ENCODE data around the gene RNF214.
"Not testable (repeated sequence)": the region's sequence is repeated elsewhere in the genome, so short reads cannot be mapped to it uniquely, and the experiment has no call there.

Gene RNF214

DNA sequence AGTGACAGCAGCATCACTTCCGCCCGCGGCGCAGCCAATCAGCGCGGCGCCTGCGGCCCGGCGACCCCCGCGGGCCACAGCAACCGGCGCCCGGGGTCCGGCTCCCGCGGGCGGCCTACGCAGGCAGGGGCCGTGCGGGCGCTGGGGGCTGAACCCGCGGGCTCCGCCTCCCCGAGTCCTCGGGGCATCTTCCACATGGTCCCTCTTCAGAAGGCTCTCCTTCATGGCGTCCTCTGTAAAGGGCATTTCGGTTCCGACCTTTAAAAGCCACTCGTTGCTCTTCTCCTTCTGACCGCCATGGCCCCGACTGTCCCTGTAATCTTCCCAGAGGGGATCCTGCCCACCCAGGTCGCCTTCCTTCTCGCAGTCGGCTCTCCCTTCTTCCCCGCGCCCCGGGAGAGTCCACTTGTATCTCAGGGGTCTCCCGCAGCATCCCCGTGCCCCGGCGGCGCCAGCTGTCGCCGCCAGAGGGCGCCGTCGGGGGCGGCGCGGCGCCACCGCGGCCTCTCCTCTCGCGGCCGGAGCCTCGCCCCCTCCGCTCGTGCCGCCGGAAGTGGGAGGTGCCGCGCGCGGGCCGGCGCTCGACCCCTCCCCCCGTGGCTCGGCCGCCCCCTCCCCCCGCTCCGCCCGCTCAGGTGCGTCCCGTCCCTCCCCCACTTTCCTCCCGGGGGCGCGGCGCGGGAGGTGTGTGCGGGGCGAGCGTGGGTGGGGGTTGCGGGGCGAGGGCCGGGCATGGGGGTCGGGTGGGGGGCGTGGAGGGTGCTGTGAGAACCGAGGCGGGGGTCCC is at the start of gene RNF214:
RNF214 (plus strand) TSS at position 580 of the 787 bp plus-strand sequence. CDS start 1,602 bp downstream, outside the sequence.
- peak; percentile 74 for DNase-seq

DNA sequence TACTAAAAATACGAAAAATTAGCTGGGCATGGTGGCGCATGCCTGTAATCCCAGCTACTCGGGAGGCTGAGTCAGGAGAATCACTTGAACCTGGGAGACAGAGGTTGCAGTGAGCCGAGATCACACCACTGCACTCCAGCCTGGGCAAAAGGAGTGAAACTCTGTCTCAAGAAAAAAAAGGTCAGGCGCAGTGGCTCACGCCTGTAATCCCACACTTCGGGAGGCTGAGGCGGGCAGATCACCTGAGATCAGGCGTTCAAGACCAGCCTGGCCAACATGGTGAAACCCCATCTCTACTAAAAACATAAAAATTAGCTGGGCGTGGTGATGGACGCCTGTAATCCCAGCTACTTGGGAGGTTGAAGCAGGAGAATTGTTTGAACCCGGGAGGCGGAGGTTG is 49.3 kb upstream of the RNF214 start:
- DNase-seq = not testable (repeated sequence)

DNA sequence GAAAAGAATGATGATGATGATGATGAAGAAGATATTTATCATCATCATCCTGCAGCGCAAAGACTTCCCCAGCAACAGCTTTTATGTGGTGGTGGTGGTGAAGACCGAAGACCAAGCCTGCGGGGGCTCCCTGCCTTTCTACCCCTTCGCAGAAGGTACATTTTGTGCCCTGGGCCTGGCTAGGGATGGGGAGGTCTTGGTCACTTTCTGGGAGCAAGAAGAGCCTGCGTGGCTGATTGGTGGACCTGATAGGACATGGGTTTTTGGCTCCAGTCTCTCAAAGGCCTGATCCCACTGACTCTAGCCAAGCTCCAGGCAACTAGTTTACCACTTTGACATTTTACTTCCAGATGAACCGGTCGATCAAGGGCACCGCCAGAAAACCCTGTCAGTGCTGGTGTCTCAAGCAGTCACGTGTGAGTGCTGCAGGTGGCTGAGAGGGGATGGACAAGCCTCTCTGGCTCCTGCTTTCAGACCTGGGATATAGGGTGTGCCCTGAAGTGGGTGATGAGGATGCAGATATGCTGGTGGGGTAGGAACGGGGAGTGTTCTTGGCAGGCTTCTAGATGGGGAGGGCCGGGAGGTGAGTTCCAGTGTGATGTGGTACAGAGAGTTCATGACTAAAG is 48.6 kb upstream of the RNF214 start:
- no peak for DNase-seq

DNA sequence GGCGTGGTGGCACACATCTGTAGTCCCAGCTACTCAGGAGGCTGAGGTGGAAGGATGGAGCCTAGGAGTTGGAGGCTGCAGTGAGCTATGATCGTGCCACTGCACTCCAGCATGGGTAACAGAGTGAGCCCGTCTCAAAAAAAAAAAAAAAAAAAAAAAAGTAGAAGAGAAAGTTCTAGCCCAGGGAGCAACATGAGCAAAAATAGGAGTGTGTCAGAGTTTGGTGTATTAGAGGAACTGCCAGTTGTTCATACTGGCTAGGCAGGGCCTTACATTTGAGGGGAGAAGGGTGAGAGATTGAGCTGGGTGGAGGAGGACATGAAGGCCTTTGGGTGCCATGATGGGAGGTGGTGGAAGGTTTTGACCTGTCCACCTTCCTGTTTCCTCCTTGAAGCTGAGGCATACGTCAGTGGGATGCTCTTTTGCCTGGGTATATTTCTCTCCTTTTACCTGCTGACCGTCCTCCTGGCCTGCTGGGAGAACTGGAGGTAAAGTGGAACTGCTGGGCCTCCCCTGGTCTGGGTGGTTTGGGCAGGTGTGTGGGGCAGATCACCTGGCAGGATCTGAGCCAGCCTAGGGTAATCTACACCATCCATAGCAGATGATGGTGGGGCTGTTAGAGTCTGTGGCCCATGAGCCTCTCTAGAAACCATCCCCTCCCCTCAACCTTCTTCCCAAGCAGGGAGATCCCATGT is 46.6 kb upstream of the RNF214 start:
- DNase-seq = no peak

DNA sequence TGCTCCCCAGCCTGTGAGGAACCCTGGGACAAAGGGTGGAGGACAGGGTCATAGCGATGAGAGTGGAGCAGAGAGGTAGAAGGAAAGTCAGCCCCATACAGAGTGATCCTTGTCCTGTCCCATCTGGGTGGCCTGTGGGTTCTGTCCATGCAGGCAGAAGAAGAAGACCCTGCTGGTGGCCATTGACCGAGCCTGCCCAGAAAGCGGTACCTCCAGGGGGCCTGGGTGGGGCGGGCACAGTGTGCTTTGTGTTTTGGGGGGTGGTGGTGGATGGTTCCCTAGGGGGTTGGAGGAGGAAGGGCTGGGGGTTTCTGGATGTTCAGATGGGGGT is 46.1 kb upstream of the RNF214 start:
- DNase-seq = no peak

DNA sequence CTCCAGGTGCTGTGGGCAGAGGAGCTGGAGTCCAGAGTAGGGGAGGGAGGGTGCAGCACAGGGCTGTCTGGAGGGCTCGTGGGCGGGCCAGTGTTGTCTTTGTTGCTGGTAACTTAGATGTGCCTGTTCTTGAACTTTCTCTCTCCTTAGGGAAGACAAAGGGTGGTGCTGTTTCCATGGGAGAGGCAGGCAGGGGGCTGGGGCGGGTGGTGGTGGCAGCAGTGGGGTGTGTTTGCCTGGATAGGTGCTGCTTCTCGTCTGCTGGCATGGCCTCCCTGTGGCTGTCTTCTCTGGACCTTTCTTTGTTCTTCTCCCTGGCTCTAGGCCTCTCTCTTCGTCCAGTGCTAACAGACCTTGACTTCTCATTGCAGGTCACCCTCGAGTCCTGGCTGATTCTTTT is 45.5 kb upstream of the RNF214 start:
- DNase-seq = no peak

DNA sequence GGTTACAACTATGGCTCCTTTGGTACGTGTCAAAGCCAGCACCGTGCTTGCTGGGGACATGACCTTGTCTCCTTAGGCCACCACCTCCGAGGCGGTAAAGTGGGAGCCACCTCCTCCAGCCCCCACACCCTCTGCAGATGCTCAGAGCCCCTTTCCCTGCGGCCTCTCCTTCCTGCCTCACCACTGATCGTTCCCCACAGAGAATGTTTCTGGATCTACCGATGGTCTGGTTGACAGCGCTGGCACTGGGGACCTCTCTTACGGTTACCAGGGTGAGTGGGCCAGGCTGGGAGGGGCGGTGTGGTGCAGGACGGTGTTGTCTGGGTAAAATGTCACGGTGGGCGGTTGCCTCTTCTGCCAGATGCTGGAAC is 45.1 kb upstream of the RNF214 start:
- no peak for DNase-seq

DNA sequence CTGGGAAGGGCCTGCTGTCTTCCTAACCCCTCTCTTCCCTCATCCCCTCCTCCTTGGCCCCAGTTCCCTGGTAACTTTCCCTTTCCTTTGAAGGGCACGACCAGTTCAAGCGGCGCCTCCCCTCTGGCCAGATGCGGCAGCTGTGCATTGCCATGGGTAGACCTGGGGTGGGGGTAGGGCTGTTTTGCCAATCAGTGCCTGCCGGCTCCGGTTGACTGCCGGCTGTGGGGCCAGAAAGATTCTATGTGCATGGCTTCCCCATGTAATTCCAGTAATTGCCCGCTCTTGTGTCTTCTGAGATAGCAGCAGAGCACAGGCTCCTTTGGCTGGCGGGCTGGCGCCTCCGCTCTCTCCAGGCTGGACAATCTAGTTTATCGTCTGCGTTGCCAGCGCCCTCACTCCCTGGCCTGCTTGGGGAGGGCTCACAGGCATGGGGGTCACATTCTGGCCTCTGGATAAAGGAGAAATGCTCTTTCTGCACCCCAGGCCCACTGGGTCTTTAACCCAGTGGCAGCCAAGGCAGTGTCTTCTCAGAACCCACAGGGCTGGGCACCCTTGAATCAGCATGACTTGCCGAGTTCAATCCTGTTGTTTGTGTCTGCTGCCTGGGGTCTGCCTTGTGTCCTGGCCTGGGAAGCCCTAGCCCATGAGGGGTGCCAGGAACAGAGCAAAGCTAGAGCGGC is 44.5 kb upstream of the RNF214 start:
- DNase-seq = no peak

DNA sequence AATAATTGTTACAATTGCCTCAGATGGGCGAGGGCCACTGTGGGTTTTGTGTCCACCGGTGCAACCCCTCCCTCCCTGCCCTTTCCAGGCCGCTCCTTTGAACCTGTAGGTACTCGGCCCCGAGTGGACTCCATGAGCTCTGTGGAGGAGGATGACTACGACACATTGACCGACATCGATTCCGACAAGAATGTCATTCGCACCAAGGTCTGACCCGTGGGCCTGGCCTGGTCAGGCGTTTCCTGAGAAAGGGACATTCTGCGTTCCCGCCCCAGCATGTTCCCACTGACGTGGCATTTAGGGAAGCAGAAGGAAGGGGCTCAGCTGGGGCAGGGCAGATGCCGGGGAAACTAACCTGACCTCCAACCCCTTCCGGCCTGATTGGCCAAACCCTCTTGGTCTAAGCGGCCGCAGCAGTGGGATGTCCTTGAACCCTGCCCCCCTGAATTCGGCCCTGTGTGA is 43.8 kb upstream of the RNF214 start:
- DNase-seq = no peak

DNA sequence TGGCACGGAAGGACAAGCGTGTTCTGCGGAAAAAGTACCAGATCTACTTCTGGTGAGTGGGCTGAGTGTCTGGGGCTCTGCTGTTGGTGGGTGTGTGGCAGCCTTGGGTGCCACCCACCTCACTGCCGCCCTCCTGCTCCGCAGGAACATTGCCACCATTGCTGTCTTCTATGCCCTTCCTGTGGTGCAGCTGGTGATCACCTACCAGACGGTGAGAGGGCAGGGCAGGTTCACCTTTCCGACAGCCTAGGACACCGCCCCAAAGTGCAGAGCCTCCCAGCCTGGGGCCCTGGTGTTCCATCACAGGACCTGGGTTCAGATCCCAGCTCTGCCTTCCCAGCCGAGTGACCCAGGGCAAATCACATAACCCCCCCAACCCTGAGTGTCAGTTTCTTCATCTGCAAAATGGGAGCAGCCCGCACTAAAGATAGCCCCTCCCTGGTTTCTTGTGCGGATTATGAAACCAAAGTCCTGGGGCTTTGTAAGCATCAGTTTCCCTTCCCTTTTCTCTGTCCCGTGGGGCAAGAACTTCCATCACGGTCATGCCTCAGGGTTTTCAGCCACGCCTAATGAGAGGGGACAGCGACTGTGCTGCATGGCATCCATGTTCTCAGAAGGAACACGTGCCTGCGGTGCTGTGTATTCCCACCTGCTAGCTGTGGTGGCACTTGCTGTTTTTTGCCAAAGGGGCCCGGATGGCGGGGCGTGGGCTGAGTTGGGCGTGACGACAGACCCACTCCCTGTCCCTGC is 43.1 kb upstream of the RNF214 start:
- DNase-seq = no peak

DNA sequence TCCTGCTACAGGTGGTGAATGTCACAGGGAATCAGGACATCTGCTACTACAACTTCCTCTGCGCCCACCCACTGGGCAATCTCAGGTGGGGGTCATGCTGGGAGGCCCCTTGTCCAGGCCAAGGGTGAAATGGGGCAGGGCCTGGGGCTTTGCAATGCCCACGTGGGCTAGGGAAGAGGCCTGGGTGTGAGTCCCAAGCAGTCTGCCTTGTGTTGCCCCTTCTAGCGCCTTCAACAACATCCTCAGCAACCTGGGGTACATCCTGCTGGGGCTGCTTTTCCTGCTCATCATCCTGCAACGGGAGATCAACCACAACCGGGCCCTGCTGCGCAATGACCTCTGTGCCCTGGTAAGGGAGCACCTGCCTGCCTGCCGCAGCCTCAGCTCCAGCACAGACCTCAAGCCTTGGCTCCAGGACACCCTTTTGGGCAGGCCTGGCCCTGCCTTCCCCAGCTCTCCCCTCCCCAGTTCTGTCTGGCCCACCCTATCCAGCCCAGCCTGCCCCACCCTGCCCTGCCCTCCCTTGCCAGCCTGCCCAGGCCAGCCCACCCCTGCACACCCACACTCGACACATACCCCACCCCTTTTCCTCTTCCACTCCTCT is 42.4 kb upstream of the RNF214 start:
- DNase-seq = no peak

DNA sequence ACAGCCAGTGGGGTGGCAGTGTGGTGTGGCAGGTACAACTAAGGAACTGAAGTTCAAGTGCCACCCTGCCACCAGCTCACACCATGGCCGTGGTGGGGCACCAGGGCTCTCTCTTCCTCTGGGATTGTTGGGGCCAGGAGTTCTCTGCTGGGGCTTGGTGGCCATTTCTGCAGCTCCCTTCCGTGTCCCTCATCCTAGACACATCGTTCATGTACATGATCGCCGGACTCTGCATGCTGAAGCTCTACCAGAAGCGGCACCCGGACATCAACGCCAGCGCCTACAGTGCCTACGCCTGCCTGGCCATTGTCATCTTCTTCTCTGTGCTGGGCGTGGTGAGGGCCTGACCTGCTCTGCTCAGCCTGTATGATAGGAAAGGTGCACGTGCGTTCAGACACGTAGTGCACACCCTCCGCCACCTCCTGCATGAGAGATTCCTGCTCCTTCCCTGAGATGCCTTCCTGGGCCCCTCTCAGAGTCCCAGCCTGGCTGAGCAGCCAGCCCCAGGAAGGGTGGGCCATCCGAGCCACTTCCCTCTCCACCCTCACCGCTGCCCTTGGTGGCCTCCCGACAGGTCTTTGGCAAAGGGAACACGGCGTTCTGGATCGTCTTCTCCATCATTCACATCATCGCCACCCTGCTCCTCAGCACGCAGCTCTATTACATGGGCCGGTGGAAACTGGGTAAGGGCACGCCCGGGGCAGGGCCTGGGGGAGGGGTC is 40.6 kb upstream of the RNF214 start:
- DNase-seq = no peak

DNA sequence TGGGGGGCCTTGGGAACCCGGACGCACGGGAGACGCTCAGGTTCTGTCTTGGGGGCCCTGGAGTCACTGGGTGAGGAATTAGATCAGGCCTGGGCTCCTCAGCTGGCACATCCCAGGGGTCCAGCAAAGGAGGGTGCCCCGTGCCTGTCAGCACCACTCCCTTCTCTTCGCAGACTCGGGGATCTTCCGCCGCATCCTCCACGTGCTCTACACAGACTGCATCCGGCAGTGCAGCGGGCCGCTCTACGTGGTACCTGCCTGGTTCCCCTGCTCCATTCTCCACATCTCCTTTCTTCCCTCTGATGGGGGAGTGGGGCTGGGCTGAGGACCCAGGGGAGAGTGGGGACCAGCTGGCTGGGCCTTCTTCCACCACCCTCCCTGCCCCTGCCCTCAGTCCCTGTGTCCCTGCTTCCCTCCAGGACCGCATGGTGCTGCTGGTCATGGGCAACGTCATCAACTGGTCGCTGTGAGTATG is 40.0 kb upstream of the RNF214 start:
- no peak for DNase-seq

DNA sequence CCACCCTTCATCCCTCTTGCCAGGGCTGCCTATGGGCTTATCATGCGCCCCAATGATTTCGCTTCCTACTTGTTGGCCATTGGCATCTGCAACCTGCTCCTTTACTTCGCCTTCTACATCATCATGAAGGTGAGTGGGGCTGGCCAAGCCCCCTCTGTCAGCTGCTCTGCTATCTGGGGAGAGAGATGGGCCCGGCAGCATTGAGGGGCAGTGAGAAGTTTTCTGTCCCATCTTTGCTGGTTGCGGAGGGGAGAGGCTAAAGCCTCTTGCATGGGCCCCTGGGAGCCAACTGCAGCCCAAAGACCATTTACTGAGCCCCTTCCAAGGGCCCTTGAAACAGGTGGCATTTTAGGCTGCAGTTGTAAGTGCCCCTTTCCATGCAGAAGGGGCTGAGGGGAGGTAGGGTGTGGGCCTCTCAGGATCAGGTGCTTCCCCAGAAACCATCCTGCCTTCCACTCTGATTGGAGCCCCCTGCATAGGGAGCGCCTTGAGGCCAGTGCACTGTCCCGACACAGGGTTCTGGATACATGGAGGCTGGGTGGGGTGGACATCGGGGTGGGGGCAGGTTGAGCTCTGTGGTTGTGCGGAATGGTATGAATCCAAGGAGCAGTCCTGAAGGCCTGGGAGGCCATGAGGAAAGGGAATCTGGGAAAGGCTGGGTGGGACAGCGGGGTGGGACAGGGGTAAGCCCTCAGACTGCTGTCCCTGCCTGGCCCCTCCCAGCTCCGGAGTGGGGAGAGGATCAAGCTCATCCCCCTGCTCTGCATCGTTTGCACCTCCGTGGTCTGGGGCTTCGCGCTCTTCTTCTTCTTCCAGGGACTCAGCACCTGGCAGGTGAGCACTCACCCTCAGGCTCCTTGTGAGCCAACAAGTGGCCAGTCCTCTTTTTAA is 39.1 kb upstream of the RNF214 start:
- DNase-seq = no peak

DNA sequence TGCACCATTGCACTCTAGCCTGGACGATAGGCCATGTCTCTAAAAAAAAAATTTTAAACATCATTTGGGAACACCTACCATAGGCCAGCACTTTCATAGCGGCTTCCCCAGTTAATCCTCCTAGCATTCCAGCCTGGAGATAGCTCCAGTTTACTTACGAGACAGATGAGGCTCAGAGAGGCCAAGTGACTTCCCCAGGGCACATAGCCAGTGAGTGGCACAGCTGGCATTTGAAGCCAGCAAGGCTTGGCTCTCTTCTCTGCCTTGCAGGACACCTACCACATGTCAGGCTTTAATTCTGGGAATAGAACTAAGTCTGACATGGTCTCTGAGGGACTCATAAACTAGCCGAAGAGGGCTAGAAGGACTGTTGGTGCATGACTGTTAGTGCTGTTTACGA is 38.2 kb upstream of the RNF214 start:
- no peak for DNase-seq

DNA sequence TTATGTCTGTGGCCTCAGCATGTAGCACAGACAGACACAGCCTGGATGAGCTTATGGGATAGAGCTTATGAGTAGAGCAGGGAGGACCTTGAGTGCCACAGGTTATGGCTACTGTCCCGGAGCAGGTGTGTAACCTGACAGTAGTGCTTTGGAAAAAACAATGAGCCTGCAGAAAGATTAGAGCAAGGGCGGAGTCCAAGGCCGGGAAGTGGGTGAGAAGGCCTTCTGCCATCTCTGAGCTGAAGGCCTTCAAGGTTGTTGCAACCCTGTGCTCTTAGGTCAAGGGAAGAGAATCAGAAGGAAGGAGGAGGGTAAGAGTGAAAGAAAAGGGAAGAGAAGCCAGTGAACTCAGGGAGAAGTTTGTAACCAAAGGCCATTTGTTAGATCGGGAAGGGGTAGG is 37.2 kb upstream of the RNF214 start:
- DNase-seq = no peak

DNA sequence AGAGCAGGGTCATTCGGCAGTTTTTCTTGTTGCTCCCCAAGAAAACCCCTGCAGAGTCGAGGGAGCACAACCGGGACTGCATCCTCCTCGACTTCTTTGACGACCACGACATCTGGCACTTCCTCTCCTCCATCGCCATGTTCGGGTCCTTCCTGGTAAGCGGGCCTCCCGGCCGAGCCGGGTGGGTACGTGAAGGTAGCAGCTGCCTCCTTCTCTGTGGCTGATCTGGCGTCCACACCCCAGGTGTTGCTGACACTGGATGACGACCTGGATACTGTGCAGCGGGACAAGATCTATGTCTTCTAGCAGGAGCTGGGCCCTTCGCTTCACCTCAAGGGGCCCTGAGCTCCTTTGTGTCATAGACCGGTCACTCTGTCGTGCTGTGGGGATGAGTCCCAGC is 36.7 kb upstream of the RNF214 start:
- DNase-seq = no peak

DNA sequence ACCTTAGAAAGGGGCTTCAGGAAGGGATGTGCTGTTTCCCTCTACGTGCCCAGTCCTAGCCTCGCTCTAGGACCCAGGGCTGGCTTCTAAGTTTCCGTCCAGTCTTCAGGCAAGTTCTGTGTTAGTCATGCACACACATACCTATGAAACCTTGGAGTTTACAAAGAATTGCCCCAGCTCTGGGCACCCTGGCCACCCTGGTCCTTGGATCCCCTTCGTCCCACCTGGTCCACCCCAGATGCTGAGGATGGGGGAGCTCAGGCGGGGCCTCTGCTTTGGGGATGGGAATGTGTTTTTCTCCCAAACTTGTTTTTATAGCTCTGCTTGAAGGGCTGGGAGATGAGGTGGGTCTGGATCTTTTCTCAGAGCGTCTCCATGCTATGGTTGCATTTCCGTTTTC is 35.5 kb upstream of the RNF214 start:
- DNase-seq = no peak

DNA sequence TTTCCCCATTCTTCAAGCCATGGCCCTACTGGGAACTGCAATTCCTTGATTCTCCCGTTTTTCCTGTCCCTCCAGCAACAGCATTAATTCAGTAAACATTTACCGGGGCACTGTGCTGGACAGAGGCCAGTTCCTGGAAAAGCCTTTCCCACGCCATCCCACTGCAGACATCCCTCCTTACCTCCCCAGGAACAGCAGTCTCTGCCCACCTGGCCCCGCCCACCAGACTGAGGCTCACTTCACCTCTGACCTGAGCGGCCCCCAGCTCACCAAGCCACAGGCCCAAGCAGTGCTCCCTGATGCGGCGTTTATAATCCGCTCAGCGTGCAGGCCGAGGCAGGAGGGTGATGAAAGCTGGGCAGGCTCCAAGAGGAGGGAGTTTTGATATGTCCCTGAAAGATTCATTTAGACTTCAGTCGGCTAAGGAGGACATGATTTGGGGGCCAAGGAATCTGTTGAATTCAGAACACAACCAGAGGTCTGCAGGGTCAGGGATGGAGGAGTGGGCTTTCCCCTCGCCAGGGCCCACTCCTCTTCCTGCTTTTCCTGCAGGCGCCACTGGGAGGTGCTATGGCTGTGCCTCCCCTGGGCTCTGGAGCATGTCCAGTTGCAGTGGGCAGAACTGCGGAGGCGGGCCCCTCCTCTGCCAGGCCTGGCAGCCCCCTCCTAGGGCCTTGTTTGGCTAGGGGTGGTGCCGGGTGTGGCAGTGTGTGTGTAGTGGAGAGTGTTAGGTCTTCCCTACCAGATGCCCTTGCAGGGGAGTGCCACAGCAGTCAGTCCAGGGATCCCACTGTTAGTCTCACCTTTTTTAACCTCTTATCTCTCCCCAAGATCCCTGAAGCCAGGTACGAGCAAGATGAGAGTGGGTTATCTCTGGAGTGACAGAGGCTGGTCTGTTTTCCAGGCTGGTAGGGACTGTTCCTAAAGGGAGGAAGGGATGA is 34.7 kb upstream of the RNF214 start:
- no peak for DNase-seq
